ENCODE measurements around the gene KCNMB3.
"Not testable (repeated sequence)": the region's sequence is repeated elsewhere in the genome, so short reads cannot be mapped to it uniquely, and the experiment has no call there.

The KCNMB3 gene

DNA sequence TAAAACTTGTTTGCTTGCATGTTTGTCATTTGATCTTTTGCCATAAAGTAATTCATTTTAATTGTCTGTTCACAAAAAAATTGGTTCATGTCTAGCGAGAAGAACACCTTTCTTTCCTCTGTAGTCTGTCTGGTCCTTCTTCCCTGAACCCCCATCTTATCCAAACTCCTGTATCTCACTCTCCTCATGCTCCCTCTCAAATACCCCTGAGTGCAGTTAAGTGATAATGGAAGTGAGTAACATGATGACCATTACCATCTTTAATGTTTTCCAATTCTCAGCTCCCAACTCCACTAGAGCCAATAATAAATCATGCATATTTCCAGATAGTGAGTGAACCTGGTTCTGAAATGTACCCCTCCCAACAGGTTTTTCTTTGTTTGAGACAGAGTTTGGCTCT, 14.2 kb upstream of the KCNMB3 start:
- TF ChIP-seq, protein P1, sequence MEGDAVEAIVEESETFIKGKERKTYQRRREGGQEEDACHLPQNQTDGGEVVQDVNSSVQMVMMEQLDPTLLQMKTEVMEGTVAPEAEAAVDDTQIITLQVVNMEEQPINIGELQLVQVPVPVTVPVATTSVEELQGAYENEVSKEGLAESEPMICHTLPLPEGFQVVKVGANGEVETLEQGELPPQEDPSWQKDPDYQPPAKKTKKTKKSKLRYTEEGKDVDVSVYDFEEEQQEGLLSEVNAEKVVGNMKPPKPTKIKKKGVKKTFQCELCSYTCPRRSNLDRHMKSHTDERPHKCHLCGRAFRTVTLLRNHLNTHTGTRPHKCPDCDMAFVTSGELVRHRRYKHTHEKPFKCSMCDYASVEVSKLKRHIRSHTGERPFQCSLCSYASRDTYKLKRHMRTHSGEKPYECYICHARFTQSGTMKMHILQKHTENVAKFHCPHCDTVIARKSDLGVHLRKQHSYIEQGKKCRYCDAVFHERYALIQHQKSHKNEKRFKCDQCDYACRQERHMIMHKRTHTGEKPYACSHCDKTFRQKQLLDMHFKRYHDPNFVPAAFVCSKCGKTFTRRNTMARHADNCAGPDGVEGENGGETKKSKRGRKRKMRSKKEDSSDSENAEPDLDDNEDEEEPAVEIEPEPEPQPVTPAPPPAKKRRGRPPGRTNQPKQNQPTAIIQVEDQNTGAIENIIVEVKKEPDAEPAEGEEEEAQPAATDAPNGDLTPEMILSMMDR (IDR thresholded peaks at IDR 0.05; ENCODE audit: control insufficient read depth, extremely low read depth, insufficient read depth) = no peak
- no peak for DNase-seq (ENCODE audit: low read depth)
- H3K4me3 ChIP-seq (ENCODE audit: low read depth, low read length) = no peak overlapping the region

DNA sequence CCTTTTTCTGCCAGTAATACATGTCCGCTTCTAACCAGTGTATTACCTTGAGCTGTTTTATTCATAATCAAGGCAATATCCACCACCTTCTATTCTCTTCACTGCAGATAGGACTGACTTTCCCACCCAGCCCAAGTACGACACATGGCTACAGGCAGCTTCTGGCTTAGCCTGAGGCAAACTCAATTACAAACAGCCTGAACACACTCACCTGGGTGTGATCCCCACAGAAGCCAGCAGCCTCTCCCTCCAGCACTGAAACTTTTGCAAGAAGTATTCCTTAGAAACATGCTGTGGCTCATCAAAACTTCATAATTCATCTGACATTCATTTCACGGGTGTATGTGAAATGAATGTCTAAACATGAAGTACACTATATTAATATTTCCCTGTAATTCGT, 13.5 kb upstream of the KCNMB3 start:
- no peak overlapping the region for H3K4me3 ChIP-seq (ENCODE audit: low read depth, low read length)
- TF ChIP-seq, protein P1 (IDR thresholded peaks at IDR 0.05; ENCODE audit: control insufficient read depth, extremely low read depth, insufficient read depth) = no peak
- DNase-seq (ENCODE audit: low read depth) = no peak

DNA sequence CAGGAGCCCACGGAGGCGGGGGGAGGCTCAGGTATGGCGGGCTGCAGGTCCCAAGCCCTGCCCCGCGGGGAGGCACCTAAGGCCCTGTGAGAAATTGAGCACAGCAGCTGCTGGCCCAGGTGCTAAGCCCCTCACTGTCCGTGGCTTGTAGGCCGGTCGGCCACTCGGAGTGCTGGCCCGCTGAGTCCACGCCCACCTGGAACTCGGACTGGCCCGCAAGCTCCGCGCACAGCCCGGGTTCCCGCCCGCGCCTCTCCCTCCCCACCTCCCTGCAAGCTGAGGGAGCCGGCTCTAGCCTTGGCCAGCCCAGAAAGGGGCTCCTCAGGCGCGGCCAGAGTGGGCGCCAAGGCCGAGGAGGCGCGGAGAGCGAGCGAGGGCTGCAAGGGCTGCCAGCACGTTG, 12.2 kb upstream of the KCNMB3 start:
- TF ChIP-seq, protein P1 (IDR thresholded peaks at IDR 0.05; ENCODE audit: control insufficient read depth, extremely low read depth, insufficient read depth) = no peak
- H3K4me3 ChIP-seq (ENCODE audit: low read depth, low read length) = no peak overlapping the region
- no peak for DNase-seq (ENCODE audit: low read depth)

DNA sequence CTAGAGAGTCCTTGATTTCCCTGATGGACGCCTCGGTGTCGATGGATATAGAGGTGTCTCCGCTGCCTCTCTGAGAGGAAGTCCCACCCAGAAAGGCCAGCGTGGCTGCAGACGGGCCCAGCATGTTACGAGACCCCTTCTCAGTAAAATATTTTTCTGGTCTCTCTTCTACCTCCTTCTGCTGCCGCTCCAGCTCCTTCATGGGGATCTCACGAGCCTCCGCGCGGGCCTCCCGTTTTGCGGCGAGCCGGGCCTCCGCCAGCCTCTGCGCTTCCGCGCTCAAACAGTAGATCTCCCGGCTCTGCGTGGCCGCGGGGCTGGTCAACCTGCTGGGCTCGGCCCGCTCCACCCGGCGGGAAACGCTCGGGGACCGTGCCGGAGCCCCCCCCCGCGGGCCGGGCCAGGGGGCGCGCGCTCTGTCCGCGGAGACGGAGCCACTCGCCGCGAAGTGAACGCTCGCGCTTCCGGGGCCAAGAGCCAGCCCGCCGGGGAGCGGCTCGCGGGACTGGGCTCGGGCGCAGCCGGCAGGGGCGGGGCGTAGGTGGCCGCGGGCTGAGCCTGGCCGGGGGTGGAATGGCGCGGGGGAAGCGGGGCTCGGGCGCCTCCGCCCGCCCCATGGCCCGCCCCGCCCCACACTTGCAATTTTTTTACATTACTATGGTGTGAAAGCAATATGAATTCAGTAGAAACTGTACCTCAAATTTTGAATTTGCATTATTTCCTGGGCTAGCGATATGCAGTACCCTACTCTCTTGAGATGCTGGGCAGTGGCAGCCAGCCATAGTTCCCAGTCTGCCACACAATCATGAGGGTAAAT, 10.2 kb upstream of the KCNMB3 start:
- DNase-seq (ENCODE audit: low read depth) = no peak
- TF ChIP-seq, protein P1 (IDR thresholded peaks at IDR 0.05; ENCODE audit: control insufficient read depth, extremely low read depth, insufficient read depth) = 0 out of 2 replicates have a peak, but pooled peaks have one; percentile 2
- H3K4me3 ChIP-seq (ENCODE audit: low read depth, low read length) = peak overlapping the region; percentile 53

DNA sequence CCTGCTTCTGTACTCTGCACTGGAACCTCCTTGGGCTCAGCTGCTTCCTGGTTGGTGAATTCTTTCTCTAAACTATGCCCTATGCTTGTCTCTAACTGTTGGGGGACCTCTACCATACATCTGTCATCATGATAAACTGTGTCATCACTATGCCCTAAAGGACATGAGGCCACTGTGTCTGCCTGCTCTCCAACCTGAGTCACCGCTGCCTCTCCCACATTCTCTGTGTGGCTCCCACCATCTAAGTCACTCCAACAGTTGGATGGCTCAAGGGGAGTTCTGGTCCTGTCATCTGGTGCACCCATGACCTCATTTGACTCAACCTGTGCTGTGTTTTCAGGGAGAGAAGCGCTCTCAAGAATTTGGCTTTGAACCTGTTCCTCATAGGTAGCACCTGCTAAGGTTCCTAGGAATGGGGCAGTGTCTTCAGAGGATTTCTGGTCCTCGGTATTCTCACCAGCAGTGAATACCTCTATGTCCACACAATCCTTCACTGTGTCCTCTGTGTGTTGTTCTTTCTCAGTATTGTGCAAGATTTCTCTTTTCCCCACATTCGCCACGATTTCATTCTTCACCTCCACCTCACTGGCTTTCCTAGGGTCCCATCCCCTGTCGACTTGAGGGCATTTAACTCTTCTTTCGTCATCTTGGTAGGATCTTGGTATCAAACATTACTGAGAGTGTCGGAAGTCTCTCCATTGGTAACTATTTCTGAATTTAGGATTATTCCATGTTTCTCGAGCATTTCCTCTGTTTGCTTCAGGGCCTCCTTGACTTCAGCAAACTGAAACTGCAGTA, 9.2 kb upstream of the KCNMB3 start:
- DNase-seq (ENCODE audit: low read depth); H3K4me3 ChIP-seq (ENCODE audit: low read depth, low read length): not testable (repeated sequence)

DNA sequence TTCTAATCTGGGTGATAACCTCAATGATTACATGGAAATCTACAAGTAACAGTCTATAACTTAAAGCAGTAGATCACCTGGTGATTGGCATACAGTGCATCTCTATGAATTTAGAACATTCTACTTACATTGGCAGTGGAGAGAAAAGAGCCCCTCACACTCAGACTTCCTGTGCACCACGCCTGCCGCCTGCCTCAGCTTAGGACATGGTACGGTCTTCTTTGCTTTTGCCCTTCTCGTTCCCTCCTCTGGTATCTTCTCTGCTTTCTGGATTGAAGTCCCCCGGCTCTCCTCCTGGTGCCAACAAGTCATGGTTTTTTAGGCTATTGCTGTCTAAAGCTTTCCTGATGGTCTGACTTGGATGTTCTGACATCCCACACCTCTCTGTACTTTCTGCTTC, 7.9 kb upstream of the KCNMB3 start:
- TF ChIP-seq, protein P1 (IDR thresholded peaks at IDR 0.05; ENCODE audit: control insufficient read depth, extremely low read depth, insufficient read depth) = no peak
- no peak for DNase-seq (ENCODE audit: low read depth)
- H3K4me3 ChIP-seq (ENCODE audit: low read depth, low read length) = no peak overlapping the region

DNA sequence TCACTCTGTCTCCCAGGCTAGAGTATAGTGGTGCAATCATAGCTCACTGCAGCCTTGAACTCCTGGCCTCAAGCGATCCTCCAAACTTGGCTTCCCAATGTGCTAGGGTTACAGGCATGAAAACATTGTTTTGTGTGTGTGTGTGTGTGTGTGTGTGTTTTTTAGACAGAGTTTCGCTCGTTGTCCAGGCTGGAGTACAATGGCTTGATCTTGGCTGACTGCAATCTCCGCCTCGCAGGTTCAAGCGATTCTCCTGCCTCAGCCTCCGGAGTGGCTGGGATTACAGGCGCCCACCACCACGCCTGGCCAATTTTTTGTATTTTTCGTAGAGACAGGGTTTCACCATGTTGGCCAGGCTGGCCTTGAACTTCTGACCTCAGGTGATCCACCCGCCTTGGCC, 6.8 kb upstream of the KCNMB3 start:
- not testable (repeated sequence) for H3K4me3 ChIP-seq (ENCODE audit: low read depth, low read length); DNase-seq (ENCODE audit: low read depth)
